NCI-H187 treated with DMSO at 0.1 percent for 48 hours (cell line): Measurements from ENCODE around the gene DOCK10.

Experiments
- DNase-seq: peaks from one replicate; lab custom pipeline; 2025; lab: John Stamatoyannopoulos, UW

The DOCK10 gene

DNA sequence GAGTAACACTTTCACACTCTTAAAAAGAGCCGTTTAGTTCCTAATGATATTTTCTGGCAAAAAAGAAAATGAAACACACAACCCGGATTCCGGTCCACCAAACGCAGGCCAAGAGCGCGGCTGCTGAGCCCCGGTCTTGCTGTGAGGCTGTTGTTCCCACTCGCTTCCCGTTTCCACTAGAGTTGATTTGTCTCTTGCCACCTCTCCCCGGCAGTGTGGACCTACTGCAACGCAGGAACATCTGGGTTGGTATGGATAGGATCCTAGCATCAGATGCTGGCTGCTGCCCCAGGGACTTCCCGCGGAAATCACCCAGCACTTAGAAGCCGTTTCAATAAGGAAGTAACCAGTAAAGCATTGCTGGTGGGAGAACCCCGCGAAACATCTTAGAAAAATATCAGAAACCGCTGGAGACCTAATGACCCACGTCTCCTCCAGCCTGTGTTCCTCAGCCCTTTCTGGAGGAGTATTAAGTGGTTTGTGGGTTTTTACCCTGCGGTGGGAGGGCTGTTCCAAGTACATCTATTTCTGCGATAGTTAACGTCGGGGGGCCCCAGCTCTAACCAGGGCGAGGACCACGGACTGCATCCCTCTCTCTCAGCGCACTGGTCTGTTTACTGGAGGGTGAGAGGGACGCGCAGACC is 939 bp downstream of the DOCK10 start:
- DNase-seq = no peak

DNA sequence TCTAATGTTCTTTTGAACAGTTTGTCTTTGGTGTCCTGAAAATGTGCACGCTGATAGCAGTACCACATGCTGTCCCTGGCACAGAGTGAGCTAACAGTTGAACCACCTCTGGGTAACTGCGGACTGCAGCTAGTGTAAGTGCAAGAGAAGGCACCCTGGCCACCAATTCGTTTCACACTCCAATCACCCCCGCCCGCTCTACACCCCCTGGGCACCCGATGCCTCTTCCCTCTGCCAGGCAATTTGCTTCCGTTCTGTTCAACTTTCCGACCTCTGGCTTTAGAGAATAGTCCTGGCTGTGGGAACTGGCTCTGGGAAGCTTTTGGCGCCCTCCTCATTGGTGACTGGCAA is 1.4 kb downstream of the DOCK10 start:
- no peak for DNase-seq

DNA sequence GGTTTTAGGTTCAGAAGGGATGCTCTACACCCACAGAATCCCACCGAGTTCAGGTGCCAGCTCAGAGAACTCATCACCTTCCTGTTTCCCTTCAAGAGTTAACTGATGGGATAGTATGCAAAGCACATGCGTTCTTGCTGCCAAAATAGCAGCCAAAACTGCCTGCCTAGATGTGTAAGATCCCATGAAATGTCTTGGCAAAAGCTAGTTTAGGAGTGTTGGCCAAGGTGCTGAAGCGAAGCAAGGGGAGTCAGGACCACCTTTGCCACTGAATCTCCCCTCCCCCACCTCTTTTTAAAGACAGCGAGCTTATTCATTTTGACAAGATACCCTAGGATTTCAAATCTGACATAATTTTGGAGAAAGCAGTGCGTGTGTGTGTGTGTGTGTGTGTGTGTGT is 2.1 kb downstream of the DOCK10 start:
- no peak for DNase-seq

DNA sequence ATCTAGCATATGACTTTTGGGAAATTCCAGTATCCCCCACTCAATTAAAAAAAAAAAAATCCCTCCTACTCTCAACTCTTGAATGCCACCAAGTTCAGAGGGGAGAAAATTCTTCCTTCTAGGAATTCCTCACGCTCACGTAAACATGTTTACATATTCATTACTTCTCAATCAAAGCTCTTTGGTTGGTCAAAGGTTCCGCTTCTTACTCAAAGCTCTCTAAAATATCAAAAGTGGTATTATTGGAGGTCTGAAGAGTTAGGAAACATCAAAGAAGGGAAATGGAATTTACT is 4.1 kb downstream of the DOCK10 start:
- no peak for DNase-seq

DNA sequence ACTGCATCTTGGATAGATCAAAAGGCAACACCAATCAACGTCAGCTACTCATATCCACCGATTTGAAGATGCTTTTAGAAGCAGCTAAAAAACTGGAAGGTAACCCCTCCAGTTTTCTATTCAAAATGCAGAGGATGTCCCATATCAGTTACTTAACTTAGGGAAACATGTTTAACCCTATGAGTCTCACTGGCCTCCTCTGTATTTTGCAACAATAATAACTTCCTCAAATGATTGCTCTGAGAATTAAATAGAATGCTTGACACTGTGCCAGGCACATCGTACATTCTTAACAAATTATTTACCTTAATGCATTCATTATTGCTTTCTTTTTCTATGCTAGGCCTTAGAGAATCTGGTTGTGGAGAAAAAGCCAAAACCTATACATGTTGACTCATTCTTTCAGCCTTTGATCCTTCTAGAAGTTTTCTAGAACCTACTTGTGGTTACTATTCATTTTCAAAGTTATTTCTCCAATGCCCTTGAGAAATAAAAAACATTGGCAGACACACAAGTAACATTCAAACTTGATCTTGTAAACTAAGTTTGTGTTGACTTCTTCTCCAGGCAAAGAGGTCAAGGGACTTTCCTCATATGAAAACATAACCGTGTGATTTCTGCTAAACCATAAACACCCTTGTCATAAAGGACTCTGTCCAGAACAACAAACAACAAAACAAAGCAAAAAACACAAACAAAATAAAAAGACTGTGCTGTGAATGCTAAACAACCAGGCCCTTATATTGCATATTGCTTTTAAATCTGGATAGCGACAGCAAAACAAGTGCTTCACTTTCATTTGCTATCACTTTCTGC is 4.6 kb downstream of the DOCK10 start:
- no peak for DNase-seq

DNA sequence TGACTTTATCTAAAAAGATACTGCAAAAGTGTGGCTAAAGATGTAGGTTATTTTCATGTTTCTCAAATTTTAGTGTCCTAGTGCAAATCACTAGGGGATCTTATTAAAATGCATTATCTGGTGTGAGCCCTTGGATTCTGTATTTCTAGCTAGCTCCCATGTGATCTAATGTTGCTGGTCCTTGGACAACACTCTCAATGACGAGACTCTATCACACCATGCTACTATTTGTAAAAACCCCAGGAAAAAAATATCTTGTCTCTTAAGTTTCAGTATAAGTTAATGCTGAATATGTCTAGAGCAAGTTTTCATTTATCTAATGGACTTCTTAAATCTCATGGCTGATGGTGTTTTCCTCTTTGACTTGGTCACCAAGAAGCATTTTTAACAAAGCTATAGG is 5.8 kb downstream of the DOCK10 start:
- no peak for DNase-seq

DNA sequence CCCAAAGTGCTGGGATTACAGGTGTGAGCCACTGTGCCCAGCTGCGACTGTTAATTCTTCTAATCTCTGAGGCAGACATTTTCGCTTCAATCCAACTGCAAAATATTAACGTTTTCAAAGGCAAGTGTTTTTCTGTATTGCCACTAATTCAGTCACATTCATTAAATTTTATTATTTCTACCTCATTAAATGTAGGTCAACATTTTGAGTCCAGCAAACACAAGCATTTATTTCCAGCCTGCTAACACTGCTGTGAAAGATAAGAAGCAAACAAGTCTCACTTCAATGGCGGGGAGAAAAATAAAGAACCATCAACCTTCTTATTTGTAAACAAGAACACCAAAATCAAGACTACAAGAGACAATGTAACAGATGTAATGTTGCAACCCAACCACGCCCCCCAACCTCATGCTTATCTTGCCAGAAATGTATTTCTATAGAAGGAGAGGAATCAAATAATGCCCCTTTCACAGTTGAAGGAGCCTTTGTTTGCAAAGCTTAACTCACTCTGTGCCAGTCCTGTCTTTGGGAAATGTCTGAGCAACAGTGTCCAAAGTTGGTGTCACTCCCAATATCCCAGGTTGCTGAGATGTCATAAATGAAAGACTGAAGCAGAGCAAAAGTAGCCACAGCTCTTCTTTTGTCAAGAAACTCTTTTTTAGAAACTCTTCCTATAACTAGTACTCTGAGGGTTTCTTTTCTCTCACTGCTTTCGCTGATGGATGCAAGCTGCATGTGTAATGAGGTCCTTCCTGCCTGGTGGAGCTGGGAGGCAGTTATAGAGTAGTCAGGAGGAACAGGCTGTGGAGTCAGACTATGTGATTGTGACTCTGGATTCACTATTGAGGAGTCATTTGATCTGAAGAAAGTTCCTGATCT is 8.6 kb downstream of the DOCK10 start:
- no peak for DNase-seq

DNA sequence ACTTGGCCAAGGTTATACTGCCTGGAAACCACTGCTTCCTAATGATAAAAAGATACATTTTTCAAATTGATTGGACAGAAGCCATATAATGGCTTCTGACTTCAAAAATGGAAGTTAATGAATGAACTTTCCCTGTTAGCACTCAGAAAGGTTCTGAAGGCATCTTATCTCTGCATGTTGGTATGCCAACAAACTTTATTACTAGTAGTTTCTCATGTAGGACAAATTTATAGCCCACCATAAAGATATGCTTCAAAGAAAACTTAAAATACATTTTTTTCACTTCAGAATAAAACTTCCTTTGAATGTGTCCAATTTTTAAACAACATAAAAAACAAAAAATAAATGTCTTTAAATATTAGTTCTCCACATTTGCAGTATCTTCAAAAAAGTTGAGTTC is 10.0 kb downstream of the DOCK10 start:
- DNase-seq = no peak

DNA sequence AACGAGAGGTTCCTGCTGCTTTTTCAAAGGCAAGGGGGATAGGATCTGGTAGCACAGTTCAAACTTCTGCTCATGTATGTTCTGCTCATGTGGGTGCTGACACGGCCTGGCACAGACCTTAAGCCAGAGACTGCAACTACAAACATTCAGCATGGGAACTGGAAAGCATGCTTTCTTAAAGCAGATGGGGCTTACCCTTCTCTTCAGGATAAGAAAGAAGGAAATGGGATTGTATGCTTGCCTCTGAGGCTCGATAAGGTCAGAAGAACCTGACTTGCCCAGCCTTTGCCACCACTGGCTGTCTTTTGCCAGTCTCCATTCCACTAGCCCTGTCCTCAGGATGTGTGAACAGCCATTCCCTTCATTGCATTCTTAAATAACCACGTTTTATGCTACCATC is 10.7 kb downstream of the DOCK10 start:
- DNase-seq = no peak

DNA sequence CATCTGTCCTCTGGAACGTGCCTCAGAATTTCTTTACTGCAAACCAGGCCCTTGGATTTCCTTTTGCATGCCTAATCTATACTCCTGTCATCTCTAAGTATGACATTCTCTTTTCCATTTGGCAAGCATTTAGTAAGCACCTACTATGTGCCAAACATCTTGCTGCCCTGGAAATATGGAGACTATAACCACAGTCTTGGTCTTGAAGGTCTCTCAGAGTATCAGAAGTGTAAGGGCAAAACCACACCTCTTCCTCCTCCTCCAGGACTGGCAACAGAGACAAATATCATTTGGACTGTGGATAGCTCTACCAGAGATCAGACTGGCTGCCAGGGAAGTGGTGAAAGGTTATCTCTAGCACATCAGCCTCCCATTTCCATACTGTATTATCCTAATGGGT is 11.4 kb downstream of the DOCK10 start:
- no peak for DNase-seq

DNA sequence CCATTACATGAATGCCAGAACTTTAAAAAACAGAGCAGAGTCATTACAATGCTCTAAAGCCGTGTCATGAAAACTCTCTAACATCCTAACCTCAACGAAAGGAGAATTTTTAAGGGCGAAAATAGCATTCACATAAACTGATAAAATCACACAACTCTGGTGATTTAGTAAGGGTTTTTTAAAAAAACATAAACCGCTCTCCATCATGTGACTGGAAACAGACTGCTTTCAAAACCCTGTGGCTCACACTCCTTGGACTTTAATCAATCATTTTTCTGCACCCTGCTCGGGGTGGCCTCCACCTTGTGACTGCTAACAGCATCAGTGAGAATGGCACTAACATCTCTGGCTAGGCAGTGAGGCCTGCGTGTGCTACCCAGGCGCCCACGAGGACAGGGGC is 12.1 kb downstream of the DOCK10 start:
- DNase-seq = no peak

DNA sequence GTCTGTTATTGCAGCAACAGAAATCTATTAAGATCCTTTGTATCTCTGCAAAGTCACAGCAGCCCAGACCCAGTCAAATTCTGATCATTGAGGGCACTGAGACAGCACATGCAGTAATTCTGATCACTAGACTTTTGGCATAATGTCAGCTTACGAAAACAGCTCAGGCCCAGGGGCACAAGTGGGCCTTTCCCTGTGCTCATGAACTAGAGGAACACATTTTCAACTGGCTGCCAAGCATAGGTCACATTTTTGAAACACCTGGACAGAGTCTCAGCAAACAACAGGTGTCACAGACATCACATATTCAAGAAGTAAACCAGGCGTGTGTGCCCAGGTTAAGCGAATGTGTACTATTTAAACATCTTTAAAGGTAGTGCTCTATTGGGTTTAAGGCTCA is 13.7 kb downstream of the DOCK10 start:
- no peak for DNase-seq

DNA sequence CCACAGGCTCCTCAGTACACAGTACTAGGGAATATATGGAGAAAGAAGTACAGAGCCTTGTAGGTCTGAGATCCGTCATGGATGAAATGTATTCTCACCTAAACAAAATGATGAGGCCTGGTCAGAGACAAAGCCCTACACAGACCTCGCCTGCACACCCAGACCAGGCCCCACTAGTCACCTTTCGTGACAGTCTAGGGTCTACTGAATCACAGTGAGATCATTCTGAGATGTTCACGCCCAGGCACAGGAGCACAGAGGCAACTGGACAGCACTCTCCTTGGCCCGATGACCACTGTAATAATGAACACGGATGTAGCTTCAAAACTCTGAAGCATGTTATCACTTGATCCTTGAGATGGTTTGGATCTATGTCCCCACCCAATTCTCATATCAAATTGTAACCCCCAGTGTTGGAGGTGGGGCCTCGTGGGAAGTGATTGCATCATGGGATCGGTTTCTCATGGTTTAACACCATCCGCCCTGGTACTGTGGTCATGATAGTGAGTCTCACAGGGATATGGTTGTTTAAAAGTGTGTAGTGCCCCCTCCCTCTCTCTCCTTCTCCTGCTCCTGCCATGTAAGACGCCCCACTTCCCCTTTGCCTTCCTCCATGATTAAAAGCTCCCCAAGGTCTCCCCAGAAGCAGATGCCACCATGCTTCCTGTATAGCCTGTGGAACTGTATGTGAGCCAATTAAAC is 15.1 kb downstream of the DOCK10 start:
- no peak for DNase-seq

DNA sequence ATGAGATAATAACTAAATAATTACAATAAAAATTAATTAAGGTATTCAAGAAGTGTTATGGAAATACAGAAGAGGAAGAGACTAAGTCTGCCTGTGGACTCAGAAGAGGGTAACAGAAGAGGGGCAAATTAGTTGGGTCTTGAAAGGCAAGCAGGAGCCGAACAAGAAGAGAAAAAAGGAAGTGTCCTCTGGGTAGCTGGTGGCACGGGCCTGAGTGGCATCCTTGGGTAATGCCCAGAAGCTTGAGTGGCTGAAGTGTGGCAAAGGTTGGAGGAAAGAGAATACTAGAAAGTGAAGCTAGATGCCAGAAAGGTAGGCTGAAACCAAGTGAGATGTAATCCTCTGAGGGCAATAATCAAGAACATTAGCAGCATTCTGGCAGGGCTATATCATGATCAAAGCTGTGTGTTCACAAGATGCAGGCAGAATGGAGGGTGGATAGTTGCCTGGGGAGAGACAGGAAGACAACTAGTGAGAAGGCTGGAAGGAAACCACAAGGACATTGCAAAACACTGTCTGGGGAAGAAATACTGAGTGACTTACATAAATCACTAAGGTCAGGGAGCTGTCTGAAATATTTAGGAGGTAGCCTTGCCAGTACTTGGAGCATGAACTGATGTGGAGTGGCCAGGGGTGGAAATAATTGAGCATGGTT is 16.2 kb downstream of the DOCK10 start:
- DNase-seq = no peak

DNA sequence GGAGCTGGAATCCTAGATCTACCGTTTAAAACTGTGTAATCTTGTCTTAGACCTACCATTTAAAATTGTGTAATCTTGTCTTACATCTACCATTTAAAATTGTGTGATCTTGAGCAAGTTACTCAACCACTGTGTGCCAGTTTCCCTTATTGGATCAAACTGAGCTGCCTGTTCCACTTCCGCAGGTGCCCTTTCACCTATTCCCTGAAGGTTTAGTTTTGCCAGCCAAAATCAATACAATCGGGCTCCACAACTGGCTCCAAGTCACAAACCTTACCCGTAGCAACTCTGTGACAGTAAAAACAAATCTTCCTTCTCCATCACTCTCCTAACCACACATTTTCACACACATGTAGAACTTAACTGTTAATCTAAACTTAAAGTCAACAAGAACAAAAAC is 20.1 kb downstream of the DOCK10 start:
- DNase-seq = no peak

DNA sequence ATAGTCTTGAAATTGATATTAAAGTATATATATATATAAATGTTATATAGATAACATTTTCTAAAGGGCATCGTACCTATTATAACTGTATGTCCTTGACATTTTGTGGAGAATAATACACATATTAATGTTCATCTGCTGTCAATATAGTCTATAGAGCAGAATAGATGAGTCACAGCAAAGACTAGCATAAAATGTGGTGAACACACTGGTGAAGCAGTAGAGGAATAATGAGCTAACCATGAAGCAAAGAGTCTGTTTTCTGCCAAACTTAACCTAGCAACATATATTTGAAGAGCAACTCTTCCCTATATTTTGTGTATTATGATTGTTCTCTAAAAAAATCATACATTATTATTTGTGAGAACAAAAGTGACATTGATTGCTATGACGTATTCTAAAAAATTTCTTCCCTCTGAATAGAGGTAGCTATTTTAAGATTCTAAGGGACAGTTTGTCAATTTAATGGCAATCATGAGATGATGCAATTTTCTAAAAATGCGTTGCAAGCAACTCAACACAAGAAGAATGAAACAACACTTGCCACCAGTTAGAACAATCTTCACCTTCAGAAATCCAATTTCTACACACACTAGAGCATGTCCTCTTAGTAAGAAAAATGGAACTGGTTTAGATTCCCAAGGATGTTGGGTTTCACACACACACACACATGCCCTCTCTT is 22.0 kb downstream of the DOCK10 start:
- no peak for DNase-seq

DNA sequence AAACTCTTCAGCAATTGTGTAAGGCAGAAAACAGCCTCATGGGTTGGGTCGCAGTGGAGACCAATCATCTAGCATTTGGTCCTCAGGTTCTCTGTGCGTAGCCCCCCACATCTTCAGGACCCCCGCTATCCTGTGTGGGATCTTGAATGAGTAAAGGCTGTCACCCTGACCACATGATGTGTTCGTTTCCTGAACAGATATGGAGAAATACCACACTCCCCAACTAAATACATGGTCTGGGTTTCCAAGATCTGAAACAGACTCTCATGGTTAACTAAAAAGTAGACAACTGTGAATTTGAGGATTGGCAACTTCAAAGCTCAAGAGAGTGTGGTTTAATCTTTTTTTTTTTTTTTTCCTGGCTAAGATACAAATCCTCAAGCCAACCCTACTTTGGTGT is 23.2 kb downstream of the DOCK10 start:
- DNase-seq = no peak

DNA sequence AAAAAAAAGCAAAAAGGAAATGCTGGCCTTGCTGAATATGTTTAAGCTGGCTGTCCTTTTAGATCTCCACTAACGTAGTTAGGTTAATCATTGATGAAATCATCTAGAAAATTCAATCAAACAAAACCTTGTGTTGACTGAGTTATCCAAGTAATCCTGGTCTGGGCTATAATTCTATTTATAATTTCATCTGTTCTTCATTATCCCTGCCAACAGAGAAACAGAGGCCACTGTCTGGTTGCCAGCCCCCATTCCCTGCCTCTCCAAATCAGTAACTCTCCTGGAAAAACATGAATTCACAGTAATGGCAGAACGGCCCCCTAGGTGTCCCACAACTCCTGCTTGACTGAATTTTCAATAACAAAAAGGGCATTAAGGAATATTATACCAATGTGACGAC is 24.6 kb downstream of the DOCK10 start:
- DNase-seq = no peak

DNA sequence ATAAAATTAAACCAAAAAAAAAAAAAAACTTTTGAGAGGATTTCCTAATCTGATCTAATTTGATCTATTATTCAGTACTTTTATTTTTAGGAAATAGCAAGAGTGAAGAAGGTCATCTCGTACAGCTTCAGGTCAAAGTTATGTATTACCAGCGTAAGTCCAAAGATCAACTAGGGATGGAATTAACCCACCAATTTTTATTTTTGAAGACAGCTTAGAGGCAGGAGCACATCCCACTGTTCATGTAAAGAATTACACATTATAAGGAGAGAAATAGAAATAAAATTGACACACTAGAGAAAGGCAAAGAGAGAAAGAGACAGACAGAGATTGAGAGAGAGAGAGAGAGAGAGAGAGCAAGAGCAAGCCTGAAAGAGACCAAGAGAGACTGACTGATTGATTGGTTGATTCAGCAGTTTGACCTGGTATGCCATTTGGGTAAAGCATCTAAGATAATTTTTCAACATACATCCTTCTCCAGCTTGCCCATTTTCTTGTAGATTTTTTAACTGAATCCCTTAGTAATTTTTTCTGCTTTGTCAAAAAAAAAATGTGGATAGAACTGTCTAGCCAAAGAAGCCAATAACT is 25.1 kb downstream of the DOCK10 start:
- DNase-seq = no peak

DNA sequence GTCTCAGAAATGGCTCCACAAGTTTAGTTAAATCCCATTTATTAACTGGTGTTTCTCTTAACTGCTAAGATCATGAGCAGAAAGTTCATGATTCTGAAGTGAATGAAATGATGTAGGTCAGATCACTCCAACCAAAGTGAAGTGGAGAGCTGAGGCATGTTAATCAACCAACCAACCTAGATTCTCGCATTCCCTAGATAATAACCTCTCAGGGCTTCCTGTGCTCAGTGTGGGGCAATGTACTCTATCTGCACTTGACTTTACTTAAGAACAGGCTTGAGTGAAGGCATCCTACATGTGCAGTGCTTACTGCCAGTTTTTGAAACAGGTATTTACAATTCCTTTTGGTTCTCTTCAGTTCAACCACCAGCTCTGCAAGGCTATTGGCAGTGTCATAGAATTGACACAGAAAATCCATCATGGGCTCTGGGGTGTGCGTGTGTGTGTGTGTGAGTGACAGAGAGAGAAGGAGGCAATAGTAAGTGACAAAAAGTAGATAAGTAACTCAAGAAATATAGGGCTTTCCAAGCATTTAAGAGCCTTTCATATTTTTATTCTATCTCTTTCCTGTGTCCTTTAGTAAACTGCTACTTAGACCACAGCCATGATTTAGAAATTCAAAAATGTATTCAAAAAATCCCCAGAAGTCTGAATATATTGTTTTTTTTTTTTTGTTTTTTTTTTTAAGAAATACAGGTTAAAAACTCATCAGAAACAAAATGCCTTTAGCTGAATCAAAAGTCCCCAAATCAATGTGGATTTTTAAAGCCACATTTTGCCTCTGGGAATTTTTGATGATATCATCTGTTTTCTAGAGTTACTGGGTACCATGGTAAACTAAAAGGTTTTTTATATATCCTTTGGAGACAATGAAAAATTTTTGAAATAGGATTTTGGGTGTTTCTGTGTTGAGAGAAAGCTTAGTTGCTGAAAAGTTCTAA is 28.6 kb downstream of the DOCK10 start:
- no peak for DNase-seq
